HG03469 (cell line): ENCODE results near the gene ARMC9.
"Not testable (repeated sequence)": the region's sequence is repeated elsewhere in the genome, so short reads cannot be mapped to it uniquely, and the experiment has no call there.

Source experiments
- ATAC-seq: cut with Tn5 transposase; IDR thresholded peaks from one replicate; pipeline ENCODE4 v1.9.1; 2021; ENCODE audit warnings: mild to moderate bottlenecking, moderate library complexity, moderate number of reproducible peaks; ENCODE audit not compliant: unreplicated experiment

ARMC9 gene

DNA sequence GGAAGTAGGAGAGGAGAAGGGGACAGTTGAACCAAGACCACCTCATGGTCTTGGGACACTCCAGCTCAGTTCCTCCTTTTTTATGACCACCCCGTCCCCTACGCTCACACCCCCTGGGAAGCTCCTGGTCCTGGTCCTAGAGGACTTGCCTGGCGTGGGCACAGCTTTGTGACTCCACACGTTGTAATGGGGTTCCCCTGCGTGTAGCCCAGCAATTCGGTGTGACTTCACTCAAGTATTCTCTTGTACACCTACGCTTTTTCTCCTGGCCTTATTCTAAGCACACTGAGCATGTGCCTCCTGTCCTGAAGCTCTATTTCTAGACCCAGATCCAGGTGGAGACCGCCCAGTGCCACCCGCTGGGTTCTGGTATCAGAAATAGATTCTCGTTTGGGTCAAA, 161.0 kb downstream of the ARMC9 start:
- ATAC-seq, result no peak

DNA sequence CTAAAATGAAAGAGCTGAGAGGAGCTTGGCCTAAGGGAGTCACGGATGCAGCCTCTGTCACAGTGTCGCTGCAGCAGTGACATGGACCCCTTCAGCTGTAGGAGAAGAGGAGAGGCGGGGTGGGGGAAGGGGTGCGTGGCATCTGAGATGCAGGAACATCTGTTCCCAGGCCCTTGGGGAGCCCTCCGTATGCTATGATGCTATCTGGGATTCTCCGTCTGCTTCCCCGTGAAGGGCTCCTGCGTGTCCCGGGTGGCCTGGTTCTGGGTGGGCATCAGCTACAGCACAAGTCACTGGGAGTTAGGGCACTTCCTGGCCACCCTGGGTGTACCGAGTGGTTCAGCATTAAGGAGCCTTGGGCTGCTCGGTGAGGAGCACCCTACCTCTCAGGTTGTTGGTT, 161.5 kb downstream of the ARMC9 start:
- ATAC-seq, result no peak

DNA sequence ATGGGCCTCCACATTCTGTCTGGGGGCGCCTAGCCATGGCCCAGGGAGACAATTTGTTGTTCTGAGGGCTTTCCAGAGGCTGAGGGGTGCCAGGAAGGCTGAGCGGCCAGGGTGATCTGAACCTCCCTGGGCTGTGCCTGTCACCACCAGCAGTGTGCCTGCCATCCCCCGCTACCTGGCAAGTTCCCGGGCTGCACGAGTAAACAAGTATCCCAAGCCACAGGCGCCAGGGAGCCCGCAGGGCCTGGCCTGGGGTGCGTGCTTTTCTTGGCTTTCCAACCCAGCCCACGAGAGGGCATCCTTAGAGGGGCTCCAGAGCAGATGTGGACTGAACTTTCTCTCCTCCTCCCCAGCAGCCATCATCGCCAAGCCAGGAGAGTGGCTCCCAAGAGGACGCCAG, 162.0 kb downstream of the ARMC9 start:
- ATAC-seq, result no peak

DNA sequence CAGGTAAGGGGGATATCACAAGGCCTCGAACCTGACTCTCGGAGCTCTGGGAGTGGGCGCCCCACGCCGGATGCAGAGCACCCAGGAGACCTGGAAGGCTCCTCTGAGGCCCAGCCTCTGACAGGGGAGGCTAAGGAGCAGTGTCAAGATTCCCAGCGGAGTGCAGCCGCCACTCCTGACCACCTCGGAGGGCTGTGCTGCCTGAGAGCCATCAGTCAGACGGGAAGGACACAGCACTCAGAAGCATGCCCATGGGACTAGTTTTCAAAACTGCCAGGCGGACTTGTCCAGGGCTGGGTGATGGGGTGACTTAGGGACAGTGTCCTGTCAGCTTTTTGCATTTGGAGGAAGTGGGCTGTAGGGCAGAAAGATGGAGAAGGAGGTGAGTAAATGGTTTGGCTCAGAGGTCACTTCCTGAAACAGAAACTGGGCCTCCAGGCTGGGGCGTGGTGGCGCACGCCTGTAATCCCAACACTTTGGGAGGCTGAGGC, 162.5 kb downstream of the ARMC9 start:
- ATAC-seq, result no peak

DNA sequence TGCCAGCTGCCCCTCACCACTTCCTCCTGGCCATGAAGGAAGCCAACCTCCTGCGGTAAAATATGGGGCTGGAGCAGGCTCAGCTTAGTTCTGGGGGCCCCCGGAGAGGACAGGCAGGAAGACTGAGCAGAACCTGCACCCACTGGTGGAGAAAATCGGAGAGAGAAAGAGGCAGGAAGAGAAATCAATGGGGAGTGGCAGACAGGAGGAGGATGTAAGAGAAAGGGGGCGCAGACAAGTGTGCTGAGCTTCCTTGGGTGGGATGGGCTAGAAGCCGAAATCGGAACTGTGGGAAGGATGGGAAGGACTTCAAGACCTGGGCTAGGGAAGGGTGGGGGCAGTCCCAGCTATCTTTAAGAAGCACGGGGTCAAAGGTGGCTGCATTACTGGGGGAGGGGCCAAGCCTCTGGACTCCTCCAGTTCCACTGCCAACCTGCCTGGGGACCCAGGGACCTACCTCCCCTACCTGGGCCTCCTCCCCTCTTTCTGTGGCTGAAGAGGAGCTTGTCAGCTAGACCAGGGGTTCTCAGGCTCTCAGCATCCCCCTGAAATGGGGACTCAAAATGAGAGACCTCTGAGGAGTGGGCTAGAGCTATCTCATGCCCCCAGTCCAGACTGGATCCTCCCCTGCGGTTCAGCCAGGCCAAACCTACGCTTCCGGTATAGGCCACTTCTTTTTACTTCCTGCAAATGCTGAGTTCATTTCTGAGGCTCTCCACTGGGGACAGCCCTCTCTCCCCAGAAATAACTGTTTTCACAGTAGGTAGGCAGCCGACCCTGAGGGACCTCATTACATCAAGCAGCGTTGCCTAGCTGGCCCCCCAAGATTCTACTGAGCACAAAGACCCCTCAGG, 163.5 kb downstream of the ARMC9 start:
- peak; percentile 95 for ATAC-seq

DNA sequence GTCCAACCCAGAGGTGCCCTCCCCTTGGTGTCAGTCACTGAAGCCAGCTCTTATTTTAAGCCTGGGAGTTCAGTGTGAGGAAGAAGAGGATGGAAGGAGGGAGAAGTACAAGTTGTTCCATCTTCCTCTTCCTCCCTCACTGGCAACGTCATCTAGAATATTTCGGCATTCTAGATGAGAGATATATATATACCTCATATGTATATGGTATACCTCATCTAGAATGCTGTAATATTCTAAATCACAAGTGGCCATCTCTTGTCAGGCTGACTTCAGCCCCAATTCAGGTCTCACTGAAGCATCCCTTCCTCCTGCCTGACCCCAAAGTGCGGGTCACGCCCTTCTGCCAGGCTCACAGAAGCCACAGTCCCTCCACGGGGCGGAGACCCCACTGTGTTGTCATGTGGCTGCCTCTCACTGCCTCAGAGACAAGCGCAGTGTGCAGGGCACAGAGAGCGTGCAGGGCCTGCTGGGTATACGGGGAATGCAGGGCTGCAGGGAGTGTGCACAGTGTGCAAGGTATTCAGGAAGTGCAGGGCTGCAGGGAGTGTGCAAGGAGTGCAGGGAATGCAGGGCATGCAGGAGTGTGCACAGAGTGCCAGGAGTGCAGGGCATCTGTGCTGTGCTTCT, 164.2 kb downstream of the ARMC9 start:
- no peak for ATAC-seq

DNA sequence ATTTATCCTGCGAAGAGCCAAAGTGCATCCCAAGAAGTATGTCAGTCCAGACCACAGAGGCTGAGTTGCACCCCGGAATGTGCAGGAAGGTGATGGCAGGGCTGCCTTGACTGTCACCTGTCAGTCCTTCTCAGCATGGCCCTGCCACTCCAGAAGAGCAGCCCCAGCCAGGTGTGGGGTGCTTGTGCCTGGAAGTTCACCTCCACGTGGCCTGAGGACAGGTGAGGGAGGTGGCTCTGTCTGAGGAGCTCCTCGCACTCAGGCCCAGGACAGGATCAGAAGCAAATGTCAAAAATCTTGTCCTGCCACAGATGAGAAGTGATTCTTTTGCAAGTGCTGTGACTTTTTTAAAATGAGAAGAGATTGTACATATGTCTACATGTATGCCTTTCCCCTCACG, 165.6 kb downstream of the ARMC9 start:
- no peak for ATAC-seq

DNA sequence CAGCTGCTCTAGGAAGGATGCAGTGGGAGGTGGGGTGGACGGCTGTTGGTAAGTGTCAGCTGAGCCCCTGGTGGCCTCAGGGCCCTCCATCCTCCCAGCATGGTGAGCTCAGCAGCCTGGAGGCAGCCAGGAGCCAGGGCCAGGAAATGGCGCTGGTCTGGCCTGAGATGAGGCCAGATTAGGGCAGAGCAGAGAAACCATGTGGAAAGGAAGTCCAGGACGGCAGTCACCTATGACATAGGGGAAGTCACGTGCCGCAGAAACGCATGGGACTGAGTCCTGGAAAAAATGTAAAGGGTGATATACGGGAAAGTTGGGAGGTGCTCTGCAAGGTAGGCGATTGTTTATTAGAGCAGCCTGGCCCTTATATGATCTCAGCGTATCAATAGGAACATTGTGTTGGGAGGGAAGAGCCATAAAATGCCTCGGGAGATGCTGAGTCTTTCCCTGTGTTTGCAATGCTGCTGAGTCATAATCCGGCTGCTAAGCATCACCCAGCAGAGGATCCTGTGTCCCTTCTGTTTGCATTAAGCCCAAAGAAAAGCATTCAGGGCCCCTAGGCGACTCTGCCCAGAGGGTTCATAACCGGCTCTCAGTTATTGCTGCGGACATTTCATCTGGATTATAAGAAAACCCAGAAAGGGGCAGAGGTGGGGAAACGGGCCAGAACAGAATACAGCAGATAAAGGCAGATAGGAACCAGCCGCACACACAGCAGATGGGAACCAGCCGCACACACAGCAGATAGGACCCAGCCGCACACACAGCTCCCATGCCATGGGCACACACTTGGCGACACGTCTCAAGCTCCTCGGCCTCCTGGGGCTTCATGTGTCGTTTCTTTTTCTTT, 166.8 kb downstream of the ARMC9 start:
- ATAC-seq, result no peak

DNA sequence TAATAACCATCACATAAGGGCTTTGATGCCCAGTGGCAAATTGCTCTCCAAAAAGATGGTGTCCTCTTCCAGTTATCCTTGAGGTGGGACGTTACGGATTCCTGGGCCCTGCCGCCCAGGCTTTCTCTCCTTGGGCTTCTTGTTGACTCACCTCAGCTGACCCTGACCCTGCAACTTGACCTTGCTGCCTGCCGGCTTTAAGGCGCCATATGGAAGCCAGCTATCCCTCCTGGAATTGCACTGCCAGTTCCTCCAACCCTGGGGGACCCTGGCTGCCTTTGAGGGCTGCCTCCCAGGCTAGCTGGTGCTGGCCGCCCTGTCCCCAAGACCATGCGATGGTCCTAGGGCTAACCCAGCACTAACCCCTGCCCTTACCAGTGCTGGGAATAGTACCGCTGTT, 168.7 kb downstream of the ARMC9 start:
- no peak for ATAC-seq

DNA sequence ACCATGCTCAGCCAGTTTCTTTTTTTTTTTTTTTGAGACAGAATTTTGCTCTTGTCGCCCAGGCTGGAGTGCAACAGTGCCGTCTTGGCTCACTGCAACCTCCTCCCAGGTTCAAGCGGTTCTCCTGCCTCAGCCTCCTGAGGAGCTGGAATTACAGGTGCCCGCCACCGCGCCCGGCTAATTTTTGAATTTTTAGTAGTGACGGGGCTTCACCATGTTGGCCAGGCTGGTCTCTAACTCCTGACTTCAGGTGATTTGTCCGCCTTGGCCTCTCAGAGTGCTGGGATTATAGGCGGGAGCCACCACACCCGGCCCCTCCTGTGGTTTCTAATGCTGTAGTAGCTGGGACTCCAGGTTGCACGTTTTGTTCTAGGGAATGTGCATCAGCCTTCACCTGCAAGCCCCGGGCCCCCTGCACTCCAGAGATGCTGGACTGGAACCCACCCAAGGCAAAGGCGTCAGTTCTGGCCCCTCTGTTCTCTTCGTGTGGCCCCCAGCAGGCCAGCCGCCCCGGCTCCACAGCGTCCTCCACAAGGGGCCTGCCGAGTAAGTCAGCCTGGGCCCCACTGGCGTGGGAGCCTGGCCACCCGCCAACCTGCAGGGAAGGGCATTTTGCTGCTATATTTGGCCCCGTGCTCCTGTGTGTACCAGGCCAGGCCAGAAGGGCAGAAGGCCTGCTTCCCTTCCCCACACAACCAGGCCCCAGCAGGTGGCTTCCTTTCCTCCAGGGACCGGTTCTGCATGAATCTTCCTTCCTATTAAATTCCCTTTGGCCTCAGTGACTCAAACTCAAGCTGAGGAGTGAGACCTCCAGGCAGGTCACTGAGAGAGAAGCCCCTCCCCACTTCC, 171.4 kb downstream of the ARMC9 start:
- no peak for ATAC-seq

DNA sequence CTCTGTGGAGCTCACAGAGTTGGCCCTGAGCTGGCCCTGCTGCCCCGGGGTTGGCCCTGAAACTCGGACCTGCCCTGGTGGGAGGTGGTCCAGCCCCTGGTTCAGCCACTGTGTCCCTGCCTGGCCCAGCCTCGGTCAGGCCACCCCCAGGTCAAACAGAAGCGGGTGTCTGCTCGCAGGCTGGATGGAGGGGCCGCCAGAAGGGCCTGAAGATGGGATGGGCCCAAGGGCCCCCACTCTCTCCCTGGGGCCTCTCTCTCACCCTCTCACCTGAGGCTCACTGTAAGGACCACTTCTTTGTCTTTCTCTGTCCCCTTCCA, 172.0 kb downstream of the ARMC9 start:
- no peak for ATAC-seq

DNA sequence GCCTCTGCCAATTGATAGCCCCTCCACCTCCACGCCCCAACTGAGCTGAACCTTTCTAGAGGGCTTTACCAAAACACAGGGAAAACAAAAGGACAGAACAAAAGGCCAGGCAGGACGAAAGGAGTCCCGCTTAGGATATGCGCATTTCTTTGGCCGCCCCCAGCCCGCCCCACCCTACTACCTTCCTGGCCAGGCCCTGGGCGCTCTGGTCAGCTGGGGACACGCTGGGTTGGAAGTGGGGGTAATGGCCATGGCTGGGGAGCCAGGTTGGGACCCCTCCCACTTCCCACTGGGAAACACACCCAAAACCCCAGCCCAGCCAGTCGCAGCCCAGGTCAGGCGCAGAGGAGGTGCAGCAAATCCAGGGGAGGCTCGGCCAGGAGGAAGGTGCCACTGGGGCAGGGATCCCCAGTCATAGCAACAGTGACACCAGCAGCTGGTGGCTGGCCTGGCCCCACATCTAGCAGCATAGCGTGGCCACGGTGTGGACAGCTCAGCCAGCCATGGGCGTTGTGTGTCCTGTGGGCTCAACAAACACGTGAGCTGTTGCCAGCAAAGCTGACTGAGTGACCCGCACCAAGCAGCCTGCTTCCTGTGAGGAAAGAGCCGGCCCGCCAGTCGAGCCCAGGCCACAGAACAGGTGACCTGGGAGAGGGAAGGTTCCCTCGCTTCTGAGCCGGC, 172.5 kb downstream of the ARMC9 start:
- ATAC-seq, result no peak

DNA sequence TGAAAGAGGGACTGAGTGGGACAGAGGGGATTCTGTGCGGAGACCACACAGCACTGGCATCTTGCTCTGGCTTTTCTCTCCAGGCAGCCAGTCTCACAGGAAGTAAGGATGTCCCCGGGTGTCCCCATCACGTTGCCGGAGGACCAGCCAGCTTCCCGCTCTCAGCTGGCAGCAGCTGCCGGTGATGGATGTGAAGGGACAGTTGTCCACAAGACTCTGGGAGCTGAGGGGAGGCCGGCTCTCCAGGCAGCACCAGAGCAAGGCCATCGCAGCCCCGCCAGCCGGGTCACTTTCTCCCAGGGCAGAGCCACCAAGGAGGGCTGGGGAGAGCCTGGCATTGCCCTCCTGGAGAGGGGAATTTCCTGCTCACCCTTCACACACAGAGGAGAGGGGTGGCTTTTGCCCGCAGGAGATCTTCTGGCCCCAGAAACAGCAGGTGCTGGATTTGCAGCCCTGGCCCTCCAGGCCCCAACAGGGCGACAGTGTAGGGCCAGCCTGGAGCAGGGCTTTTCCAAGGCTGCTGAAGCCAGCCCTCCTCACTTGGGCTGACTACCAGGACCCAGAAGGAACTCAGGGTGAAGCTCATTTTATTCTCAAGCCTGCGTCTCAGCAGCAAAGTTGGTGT, 173.1 kb downstream of the ARMC9 start:
- no peak for ATAC-seq

DNA sequence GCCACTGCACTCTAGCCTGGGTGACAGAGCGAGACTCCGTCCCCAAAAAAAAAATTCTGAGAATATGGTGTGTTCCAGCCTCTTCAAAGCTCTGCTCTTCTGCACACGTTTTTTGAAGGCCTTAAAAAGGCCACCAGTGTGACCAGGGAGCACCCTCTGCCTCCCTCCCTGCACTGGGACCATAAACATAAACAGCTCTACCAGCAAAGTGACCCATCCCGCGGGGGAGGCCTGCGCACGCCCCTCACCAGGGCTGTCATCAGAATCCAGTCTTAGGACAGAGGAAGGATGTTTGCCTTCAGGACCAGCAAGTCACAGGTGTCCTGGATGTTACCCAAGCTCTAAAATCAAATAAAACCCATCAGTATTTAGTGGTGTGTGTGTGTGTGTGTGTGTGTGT, 173.9 kb downstream of the ARMC9 start:
- no peak for ATAC-seq

DNA sequence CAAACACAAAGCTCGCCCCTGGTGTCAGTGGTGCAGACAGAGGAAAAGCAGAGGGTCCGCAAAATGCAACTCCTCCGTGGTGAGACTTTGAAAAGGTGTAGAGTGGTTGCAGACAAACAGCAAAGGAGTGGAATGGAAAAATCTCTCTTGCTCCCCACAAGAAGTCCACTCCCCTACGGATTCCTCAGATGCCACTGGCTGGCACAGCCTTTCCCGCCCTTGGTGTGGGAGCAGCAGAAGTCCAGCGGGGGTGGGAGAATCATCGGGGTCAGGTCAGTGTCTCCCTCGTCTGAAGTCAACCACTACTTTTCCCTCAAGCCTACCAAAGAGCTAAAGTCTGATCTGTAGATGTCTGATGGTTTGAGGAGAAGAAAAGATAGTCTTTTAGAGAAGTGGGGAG, 174.8 kb downstream of the ARMC9 start:
- ATAC-seq, result no peak

DNA sequence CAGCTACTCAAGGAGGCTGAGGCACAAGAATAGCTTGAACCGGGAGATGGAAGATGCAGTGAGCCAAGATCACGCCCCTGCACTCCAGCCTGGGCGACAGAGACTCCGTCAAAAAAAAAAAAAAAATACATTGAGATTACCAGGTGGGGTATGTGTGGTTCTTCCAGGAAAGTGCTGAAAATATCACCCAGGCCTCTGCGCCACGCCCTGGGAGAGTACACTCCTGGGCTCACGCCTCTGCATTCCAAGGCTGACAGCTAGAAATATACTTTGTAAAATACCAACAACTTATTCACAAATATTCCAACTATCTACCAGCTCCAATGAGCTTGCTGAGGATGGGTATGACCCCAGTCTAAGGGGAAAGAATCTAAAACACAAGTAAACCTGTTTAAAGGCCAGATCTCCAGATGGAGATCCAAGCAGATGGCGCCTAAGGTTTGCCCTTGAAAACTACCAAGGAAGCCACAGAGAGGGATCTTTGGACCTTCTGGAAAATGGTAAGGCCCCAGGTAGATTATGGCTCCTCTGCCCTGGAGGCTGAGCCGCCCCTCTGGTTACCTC, 175.4 kb downstream of the ARMC9 start:
- no peak for ATAC-seq

DNA sequence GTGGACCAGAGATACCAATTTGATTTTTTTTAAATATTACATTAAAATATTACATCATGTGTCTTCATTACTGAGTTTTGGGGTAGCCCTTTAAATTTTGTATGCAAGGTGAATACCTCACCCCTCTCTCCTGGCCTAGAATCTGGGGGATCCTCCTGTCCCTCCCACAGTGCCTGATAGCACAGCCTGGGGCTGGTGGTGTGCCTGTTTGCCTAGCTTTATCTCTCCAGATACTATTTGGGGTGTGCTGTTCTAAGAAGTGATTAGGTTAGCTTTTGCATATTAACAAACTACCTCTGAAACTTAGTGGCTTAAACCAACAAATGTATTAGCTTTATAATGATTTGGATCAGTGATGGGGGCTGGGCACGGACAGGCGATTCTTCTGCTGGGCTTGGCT, 176.3 kb downstream of the ARMC9 start:
- ATAC-seq, result no peak

DNA sequence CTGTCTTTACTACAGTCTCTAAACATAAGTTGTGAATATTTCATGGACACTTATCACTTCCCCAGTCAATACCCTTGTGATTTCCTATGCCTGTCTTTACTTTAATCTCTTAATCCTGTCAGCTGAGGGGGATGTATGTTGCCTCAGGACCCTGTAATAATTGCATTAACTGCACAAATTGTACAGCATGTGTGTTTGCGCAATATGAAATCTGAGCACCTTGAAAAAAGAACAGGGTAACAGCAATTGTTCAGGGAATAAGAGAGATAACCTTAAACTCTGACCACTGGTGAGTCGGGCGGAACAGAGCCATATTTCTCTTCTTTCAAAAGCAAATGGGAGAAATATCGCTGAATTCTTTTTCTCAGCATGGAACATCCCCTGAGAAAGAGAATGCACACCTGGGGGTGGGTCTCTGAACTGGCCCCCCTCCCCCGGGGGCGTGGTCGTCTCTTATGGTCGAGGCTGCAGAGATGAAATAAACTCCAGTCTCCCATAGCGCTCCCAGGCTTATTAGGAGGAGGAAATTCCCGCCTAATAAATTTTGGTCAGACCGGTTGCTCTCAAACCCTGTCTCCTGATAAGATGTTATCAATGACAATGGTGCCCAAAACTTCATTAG, 177.7 kb downstream of the ARMC9 start:
- ATAC-seq, result not testable (repeated sequence)

DNA sequence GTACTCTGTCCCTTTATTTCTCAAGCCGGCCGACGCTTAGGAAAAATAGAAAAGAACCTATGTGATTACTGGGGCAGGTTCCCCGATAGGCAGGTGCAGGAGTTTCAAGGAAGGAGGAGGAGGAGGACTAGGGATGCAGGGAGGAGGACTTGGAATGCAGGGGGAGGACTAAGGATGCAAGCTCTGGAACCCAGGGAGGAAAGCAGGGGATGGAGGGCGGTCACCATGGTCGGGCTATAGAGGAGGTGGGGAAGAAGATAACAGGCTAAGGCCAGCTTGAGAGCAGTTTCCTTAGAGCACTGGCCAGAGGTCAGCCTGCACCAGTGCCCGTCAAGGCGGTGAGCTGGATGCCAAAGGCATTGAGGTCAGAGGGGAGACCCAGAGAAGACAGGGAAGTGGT, 178.4 kb downstream of the ARMC9 start:
- ATAC-seq, result no peak
